SU-DHL-6 (cell line): Measurements from ENCODE around the gene DYNC2H1.

Experiments
- CTCF ChIP-seq: fragments of 200-600 bp; sonication (generic); IDR thresholded peaks from one replicate; pipeline ENCODE4 v1.5.1; 2017; ENCODE audit warnings: antibody characterized with exemption, mild to moderate bottlenecking, low read length, moderate library complexity; ENCODE audit not compliant: insufficient read depth, poor library complexity, severe bottlenecking
- EZH2phosphoT487 ChIP-seq: fragments of 200-600 bp; sonication (generic), shearing (Covaris generic); conservative IDR thresholded peaks from 2 replicates; pipeline ENCODE4 v1.6.1; 2018; ENCODE audit warnings: mild to moderate bottlenecking, antibody characterized with exemption, low read length, moderate library complexity, mixed read lengths

- TF ChIP-seq CTCF (no peak), EZH2phosphoT487 (no peak)
Measured at GRCh38 chr11:103436131-103436770, 327.0 kb downstream of the DYNC2H1 start.
